ENCODE results near the gene SOX8. TPM values are rescaled to one million over a fixed set of nuclear protein-coding genes. Genes with fewer than 3 reads are reported as not detected.
"Not testable (repeated sequence)": the region's sequence is repeated elsewhere in the genome, so short reads cannot be mapped to it uniquely, and the experiment has no call there.

SOX8 gene
- total RNA-seq, 1 donor from 2014 or later = 0.15 TPM

DNA sequence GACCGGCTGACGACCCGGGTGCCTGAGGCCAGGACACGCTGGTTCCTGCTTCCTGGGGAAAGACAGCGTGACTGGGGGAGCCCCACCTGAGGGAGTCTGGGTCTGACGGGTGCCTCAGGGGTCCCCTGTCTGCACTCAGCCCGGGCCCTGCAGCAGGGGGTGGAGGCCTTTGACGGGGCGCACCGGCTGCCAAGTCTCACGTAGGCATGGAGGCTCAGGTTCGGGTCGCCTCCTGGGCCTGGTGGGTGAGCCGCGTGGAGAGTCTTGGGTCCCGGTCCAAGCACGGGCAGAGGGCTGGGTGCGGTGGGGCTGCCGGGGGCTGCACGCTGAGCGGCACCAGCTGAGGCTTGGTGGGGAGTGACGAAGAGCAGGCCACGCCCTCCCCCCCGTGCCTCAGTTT, 40.9 kb downstream of the SOX8 start:
- no peaks in the 10 kb centered on the region for H3K4me1 Mint-ChIP-seq (ENCODE audit: low read depth)
- H3K9me3 Mint-ChIP-seq (ENCODE audit: low read depth) = no peaks in the 10 kb centered on the region
- TF ChIP-seq, protein P1, sequence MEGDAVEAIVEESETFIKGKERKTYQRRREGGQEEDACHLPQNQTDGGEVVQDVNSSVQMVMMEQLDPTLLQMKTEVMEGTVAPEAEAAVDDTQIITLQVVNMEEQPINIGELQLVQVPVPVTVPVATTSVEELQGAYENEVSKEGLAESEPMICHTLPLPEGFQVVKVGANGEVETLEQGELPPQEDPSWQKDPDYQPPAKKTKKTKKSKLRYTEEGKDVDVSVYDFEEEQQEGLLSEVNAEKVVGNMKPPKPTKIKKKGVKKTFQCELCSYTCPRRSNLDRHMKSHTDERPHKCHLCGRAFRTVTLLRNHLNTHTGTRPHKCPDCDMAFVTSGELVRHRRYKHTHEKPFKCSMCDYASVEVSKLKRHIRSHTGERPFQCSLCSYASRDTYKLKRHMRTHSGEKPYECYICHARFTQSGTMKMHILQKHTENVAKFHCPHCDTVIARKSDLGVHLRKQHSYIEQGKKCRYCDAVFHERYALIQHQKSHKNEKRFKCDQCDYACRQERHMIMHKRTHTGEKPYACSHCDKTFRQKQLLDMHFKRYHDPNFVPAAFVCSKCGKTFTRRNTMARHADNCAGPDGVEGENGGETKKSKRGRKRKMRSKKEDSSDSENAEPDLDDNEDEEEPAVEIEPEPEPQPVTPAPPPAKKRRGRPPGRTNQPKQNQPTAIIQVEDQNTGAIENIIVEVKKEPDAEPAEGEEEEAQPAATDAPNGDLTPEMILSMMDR (IDR thresholded peaks at IDR 0.05) = no peak
- H3K27ac Mint-ChIP-seq (ENCODE audit: unreplicated experiment) = no peak overlapping the region
- H3K27me3 Mint-ChIP-seq (ENCODE audit: low read depth) = peaks cover 19% of the 10 kb centered on the region
- no peaks in the 10 kb centered on the region for H3K36me3 Mint-ChIP-seq (ENCODE audit: low read depth)
- DNase-seq (ENCODE audit: low spot score) = no peak
- H3K4me3 Mint-ChIP-seq (ENCODE audit: unreplicated experiment) = no peak overlapping the region

DNA sequence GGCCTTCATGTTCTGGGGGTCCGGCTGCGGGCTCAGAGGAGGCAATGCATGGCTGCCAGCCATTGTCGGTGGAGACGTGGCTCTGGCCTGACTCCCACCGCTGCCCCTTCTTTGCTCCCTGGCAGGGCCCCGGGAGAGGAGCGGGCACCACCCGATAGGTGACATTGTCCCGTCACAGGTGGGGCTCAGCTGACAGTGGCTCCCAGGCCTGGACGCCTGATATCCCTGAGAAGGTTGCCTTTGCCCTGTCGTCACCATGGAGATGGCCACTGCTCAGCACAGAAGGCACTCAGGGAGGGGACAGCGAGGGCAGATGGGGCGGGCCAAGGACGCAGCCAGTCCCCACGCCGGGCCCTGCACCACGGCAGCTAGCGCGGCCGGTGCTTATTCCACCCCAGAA, 42.6 kb downstream of the SOX8 start:
- Mint-ChIP-seq H3K36me3 (ENCODE audit: low read depth) (no peaks in the 10 kb centered on the region), H3K27ac (ENCODE audit: unreplicated experiment) (no peak overlapping the region), H3K4me1 (ENCODE audit: low read depth) (no peaks in the 10 kb centered on the region), H3K27me3 (ENCODE audit: low read depth) (peaks cover 18% of the 10 kb centered on the region), H3K9me3 (ENCODE audit: low read depth) (no peaks in the 10 kb centered on the region), H3K4me3 (ENCODE audit: unreplicated experiment) (no peak overlapping the region)
- DNase-seq (ENCODE audit: low spot score) = no peak
- TF ChIP-seq, protein P1 (IDR thresholded peaks at IDR 0.05) = no peak

GRCh38 chr16:1025183-1025809, 43.7 kb downstream of the SOX8 start:
- H3K9me3 Mint-ChIP-seq (ENCODE audit: low read depth) = not testable (repeated sequence)
- peaks cover 19% of the 10 kb centered on the region for H3K27me3 Mint-ChIP-seq (ENCODE audit: low read depth)
- peak; percentile 100 for DNase-seq (ENCODE audit: low spot score)

DNA sequence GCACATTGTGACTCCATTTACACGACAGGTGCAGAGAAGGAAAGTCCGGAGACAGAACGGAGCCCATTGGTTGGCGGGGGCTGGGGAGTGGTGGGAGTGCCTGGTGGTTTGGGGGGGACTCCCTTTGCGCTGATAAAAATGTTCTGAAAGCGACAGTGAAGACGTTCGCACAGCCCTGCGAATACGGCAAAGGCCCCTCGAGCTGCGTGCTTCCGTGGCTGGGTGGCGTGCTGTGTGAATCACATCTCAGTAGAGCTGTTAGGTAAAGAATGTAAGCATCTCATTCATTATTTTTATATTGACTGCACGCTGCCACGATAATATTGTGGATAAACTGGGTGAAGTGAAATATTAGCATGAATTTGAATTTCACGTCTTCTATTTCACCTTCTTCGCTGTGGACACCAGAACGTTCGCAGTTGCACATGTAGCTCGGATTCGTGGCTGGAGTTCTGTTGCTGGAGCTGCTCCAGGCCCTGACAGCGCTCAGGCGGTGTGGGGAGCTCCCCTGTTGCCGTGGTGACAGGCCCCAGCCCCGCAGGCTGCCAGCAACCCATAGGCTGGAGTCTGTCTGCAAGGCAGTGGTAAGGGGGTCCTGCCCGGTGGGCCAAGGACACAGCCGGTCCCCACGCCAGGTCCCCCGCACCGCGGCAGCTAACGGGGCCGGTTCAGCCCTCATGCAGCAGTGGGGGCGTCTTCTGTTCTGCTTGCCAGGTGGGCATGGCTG, 44.6 kb downstream of the SOX8 start:
- TF ChIP-seq, protein P1 (IDR thresholded peaks at IDR 0.05) = no peak
- H3K9me3 Mint-ChIP-seq (ENCODE audit: low read depth) = no peaks in the 10 kb centered on the region
- no peak overlapping the region for H3K4me3 Mint-ChIP-seq (ENCODE audit: unreplicated experiment)
- H3K27me3 Mint-ChIP-seq (ENCODE audit: low read depth) = peaks cover 19% of the 10 kb centered on the region
- H3K36me3 Mint-ChIP-seq (ENCODE audit: low read depth) = no peaks in the 10 kb centered on the region
- H3K4me1 Mint-ChIP-seq (ENCODE audit: low read depth) = no peaks in the 10 kb centered on the region
- no peak overlapping the region for H3K27ac Mint-ChIP-seq (ENCODE audit: unreplicated experiment)
- DNase-seq (ENCODE audit: low spot score) = no peak

More at GRCh38 chr16:1025183-1025809, 43.7 kb downstream of the SOX8 start:
- H3K4me3 Mint-ChIP-seq (ENCODE audit: unreplicated experiment); H3K36me3 Mint-ChIP-seq (ENCODE audit: low read depth); H3K27ac Mint-ChIP-seq (ENCODE audit: unreplicated experiment); H3K4me1 Mint-ChIP-seq (ENCODE audit: low read depth): not testable (repeated sequence)

- TF ChIP-seq, protein P1 (IDR thresholded peaks at IDR 0.05) = no peak
- H3K36me3 Mint-ChIP-seq (ENCODE audit: low read depth) = no peaks in the 10 kb centered on the region
- no peak overlapping the region for H3K27ac Mint-ChIP-seq (ENCODE audit: unreplicated experiment)
- no peak for DNase-seq (ENCODE audit: low spot score)
- peaks cover 19% of the 10 kb centered on the region for H3K27me3 Mint-ChIP-seq (ENCODE audit: low read depth)
- H3K4me3 Mint-ChIP-seq (ENCODE audit: unreplicated experiment) = no peak overlapping the region
- no peaks in the 10 kb centered on the region for H3K4me1 Mint-ChIP-seq (ENCODE audit: low read depth)
- no peaks in the 10 kb centered on the region for H3K9me3 Mint-ChIP-seq (ENCODE audit: low read depth)
Measured at GRCh38 chr16:1026784-1027500, 45.4 kb downstream of the SOX8 start.

Data from chondrocyte (in vitro differentiated cells).